Left ventricle myocardium inferior (tissue), 1 donor: Measurements from ENCODE around the gene FAM120C. TPM values are rescaled to one million over a fixed set of nuclear protein-coding genes. Genes with fewer than 3 reads are reported as not detected.
A peak's percentile ranks its signal among the peaks of the same experiment; 100 is the strongest.

Experiments
- DNase-seq: peaks from one replicate; pipeline ENCODE4 v3.0.0-alpha.2; 2020
- H3K27ac ChIP-seq: fragments of 200-600 bp; replicated peaks from 2 replicates; pipeline ENCODE4 v1.8.0; 2021
- H3K27me3 ChIP-seq: fragments of 200-600 bp; 2 replicates; pipeline ENCODE4 v1.8.0; 2021; ENCODE audit warnings: low read depth
- H3K36me3 ChIP-seq: fragments of 200-600 bp; 2 replicates; pipeline ENCODE4 v1.8.0; 2021
- H3K4me1 ChIP-seq: fragments of 200-600 bp; 2 replicates; pipeline ENCODE4 v1.8.0; 2021
- H3K4me3 ChIP-seq: fragments of 200-600 bp; 2 replicates; pipeline ENCODE4 v1.8.0; 2021; ENCODE audit warnings: mild to moderate bottlenecking, moderate library complexity
- H3K9me3 ChIP-seq: fragments of 200-600 bp; replicated peaks from 2 replicates; pipeline ENCODE4 v1.8.0; 2021
- CTCF ChIP-seq: fragments of 200-600 bp; IDR thresholded peaks from 2 replicates; pipeline ENCODE4 v1.8.0; 2021; ENCODE audit warnings: antibody characterized with exemption, mild to moderate bottlenecking, borderline replicate concordance
- intact Hi-C: fragments of 100-400 bp; cut with micrococcal nuclease; formaldehyde crosslinking; loops from one replicate; pipeline ENCODE4 v1.11.0; 2022
- total RNA-seq: library from RNA; stranded (reverse); fragmentation: NEBNext Ultra II Directional; extraction: Animal tissue kit (Norgen Biotek cat#: 25700); gene quantifications from one replicate; pipeline ENCODE4 v1.2.1, GENCODE V29; 2021
- donor health status: DM: no; HTN: yes; CAD: no; lungs with severe emphysema.

FAM120C gene
- total RNA-seq, 1 donor from 2014 or later = 6.0 TPM

- no peak for TF ChIP-seq CTCF
- no peaks in the 10 kb centered on the region for H3K27me3 ChIP-seq
- H3K4me1 ChIP-seq = peaks cover 4% of the 10 kb centered on the region
- peak overlapping the region; percentile 76 for H3K4me3 ChIP-seq
- DNase-seq = no peak
- no peaks in the 10 kb centered on the region for H3K9me3 ChIP-seq
- H3K36me3 ChIP-seq = peaks cover 12% of the 10 kb centered on the region
- intact Hi-C loops = no loop called here
- peak overlapping the region; percentile 94 for H3K27ac ChIP-seq
Measured at GRCh38 chrX:54044877-54045338, 138.1 kb downstream of the FAM120C start.

GRCh38 chrX:54044126-54044876, 138.8 kb downstream of the FAM120C start, which contains the start of gene PHF8:
TSS of gene PHF8 (minus strand) at chrX:54044473. CDS start at chrX:54042728, 1,745 bp downstream.
- TF ChIP-seq CTCF = no peak
- H3K9me3 ChIP-seq = no peaks in the 10 kb centered on the region
- peak within 1 kb of the TSS; percentile 94 for H3K27ac ChIP-seq
- H3K4me3 ChIP-seq = peak within 1 kb of the TSS; percentile 76
- H3K27me3 ChIP-seq = no peaks in the 10 kb centered on the region
- DNase-seq = peak; percentile 93
- peaks cover 12% of the 10 kb centered on the region for H3K36me3 ChIP-seq
- peaks cover 4% of the 10 kb centered on the region for H3K4me1 ChIP-seq
- intact Hi-C loops = no loop called here

- Histone ChIP-seq H3K4me3 (peak overlapping the region; percentile 76), H3K4me1 (peaks cover 4% of the 10 kb centered on the region), H3K36me3 (peaks cover 12% of the 10 kb centered on the region), H3K27me3 (no peaks in the 10 kb centered on the region), H3K27ac (peak overlapping the region; percentile 94), H3K9me3 (no peaks in the 10 kb centered on the region)
- TF ChIP-seq CTCF = no peak
- intact Hi-C loops = no loop called here
- peak; percentile 38 for DNase-seq
Measured at GRCh38 chrX:54043541-54044125, 139.4 kb downstream of the FAM120C start.

- no peaks in the 10 kb centered on the region for H3K9me3 ChIP-seq
- intact Hi-C loops = no loop called here
- H3K4me3 ChIP-seq = peak overlapping the region; percentile 76
- H3K36me3 ChIP-seq = peaks cover 16% of the 10 kb centered on the region
- H3K27me3 ChIP-seq = no peaks in the 10 kb centered on the region
- peaks cover 4% of the 10 kb centered on the region for H3K4me1 ChIP-seq
- DNase-seq = no peak
- no peak for TF ChIP-seq CTCF
- H3K27ac ChIP-seq = peak overlapping the region; percentile 94
Measured at GRCh38 chrX:54043056-54043455, 140.0 kb downstream of the FAM120C start.

GRCh38 chrX:54042609-54043021, 140.4 kb downstream of the FAM120C start:
- Histone ChIP-seq H3K4me1 (peaks cover 4% of the 10 kb centered on the region), H3K27ac (peak overlapping the region; percentile 94), H3K36me3 (peaks cover 17% of the 10 kb centered on the region), H3K9me3 (no peaks in the 10 kb centered on the region), H3K27me3 (no peaks in the 10 kb centered on the region), H3K4me3 (peak overlapping the region; percentile 76)
- intact Hi-C loops = no loop called here
- DNase-seq = peak; percentile 25
- TF ChIP-seq CTCF = peak; percentile 35
